ENCODE data around the gene MTX1.
"Not testable (repeated sequence)": the region's sequence is repeated elsewhere in the genome, so short reads cannot be mapped to it uniquely, and the experiment has no call there.

The MTX1 gene

DNA sequence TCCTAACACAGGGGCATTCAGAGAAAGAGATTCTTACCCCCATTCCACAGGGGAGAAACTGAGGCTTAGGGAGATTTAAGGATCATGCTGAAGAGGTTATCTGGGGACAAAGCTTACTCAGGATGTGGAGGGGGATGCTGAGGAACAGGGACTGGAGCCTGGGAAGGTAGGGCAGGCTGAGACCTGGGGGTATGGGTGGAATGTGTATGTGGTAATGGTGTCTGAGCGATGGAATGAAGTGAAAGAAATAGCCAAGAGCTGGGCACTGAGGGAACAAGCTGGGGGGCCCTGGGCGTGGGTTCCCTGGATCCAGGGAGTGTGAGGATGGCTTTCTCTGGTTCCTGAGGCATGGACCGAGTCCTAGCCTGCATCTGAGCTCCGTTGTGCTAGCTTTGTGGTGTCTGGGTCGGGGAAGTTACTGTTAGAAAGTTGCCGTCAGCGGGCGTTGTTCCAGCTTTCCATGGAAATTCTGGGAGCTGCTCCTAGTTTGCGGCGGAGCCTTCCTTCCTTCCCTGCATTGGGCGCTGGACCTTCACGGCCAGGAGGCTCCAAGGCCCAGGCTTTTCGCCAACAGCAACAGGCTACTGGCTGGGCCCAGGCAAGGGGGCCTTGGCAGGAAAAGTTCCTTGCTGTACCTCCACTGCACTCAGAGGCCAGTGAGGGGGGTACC lies 3.0 kb downstream of the MTX1 start:
- not testable (repeated sequence) for DNase-seq (ENCODE audit: low read depth, low spot score); H3K4me1 ChIP-seq (ENCODE audit: control insufficient read depth, insufficient read depth, low read length); H3K27ac ChIP-seq (ENCODE audit: low read length); H3K27me3 ChIP-seq (ENCODE audit: control insufficient read depth, insufficient read depth, low read length); H3K4me3 ChIP-seq (ENCODE audit: low read length); H3K9me3 ChIP-seq (ENCODE audit: control insufficient read depth, insufficient read depth, low read length); H3K36me3 ChIP-seq (ENCODE audit: control insufficient read depth, insufficient read depth, low read length)
- no CpG with 5 or more reads among the region's 13 CpGs for WGBS (ENCODE audit: insufficient coverage, insufficient read length)

DNA sequence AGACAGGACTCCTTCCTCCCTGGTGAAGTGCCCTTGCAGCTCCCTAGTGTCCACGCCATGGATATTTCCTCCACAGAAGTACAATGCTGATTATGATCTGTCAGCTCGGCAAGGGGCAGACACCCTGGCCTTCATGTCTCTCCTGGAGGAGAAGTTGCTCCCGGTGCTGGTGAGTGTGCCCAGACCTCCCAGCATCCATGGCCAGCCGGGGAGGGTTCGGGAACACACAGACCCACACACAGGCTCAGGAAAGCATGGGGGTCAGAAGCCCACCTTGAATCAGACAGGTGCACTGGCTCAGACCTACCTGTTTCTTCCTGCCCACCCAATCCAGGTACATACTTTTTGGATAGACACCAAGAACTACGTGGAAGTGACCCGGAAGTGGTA lies 3.6 kb downstream of the MTX1 start:
- H3K4me3 ChIP-seq (ENCODE audit: low read length); H3K36me3 ChIP-seq (ENCODE audit: control insufficient read depth, insufficient read depth, low read length); H3K9me3 ChIP-seq (ENCODE audit: control insufficient read depth, insufficient read depth, low read length); H3K4me1 ChIP-seq (ENCODE audit: control insufficient read depth, insufficient read depth, low read length); H3K27me3 ChIP-seq (ENCODE audit: control insufficient read depth, insufficient read depth, low read length); H3K27ac ChIP-seq (ENCODE audit: low read length); DNase-seq (ENCODE audit: low read depth, low spot score): not testable (repeated sequence)
- WGBS (ENCODE audit: insufficient coverage, insufficient read length) = no CpG with 5 or more reads among the region's 7 CpGs

DNA sequence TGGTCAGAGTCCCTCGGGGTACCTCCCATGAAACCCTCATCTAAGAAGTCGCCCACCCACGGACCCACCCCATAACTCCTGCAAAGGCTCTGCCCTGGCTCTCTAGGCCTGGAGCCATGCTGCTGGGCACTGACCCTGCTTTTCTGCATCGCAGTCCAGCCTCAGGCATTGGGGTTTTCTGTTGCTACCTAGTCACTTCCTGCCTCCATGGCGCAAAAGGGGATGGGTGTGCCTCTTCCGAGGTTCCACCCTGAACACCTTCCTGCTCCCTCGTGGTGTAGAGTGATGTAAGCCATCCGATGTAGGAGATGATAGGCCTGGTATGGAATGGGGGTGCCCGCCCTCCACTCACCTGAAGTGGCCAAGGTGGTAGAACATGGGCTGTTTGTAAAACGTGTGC lies 6.2 kb downstream of the MTX1 start:
- not testable (repeated sequence) for DNase-seq (ENCODE audit: low read depth, low spot score); H3K27me3 ChIP-seq (ENCODE audit: control insufficient read depth, insufficient read depth, low read length); H3K36me3 ChIP-seq (ENCODE audit: control insufficient read depth, insufficient read depth, low read length); H3K4me3 ChIP-seq (ENCODE audit: low read length); H3K4me1 ChIP-seq (ENCODE audit: control insufficient read depth, insufficient read depth, low read length); H3K9me3 ChIP-seq (ENCODE audit: control insufficient read depth, insufficient read depth, low read length); H3K27ac ChIP-seq (ENCODE audit: low read length)
- WGBS (ENCODE audit: insufficient coverage, insufficient read length) = no CpG with 5 or more reads among the region's 10 CpGs

DNA sequence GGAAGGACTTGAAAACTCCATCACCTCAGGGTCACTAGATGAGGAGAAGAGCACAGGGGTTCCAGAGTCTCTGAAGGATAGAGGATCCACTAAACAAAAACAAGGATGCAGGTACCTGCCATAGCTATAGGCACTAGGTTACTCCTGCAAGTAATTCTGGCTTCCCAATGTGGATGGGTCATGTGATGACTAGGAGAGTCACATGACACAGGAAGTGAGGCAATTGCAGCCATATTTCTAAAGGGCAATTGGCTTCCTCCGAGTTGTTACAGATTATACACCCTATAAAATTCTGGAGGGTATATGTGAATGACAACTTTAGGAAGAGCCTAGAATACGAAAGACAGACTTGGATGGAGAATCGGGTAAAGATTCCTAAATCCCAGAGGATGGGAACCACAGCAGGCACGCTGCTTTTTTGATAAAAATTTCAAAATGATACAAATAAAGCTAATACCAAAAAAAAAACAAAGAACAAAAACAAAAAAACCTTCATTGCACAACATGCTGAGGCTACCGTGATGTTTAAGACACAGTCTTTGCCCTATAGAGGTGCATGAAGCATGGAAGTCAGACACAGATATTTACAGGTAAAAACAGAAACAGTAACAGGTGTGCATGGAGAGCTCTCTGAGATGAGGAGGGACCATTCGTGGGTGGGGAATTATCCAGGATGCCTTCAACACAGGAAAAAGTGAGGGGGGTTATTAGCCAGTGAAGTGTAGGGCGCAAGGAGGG lies 10.5 kb downstream of the MTX1 start:
- WGBS (ENCODE audit: insufficient coverage, insufficient read length) = no CpG with 5 or more reads among the region's 7 CpGs
- Histone ChIP-seq H3K36me3 (ENCODE audit: control insufficient read depth, insufficient read depth, low read length) (no peaks in the 10 kb centered on the region), H3K4me3 (ENCODE audit: low read length) (no peak overlapping the region), H3K27me3 (ENCODE audit: control insufficient read depth, insufficient read depth, low read length) (no peaks in the 10 kb centered on the region), H3K9me3 (ENCODE audit: control insufficient read depth, insufficient read depth, low read length) (no peaks in the 10 kb centered on the region), H3K4me1 (ENCODE audit: control insufficient read depth, insufficient read depth, low read length) (no peaks in the 10 kb centered on the region), H3K27ac (ENCODE audit: low read length) (no peak overlapping the region)
- no peak for DNase-seq (ENCODE audit: low read depth, low spot score)

DNA sequence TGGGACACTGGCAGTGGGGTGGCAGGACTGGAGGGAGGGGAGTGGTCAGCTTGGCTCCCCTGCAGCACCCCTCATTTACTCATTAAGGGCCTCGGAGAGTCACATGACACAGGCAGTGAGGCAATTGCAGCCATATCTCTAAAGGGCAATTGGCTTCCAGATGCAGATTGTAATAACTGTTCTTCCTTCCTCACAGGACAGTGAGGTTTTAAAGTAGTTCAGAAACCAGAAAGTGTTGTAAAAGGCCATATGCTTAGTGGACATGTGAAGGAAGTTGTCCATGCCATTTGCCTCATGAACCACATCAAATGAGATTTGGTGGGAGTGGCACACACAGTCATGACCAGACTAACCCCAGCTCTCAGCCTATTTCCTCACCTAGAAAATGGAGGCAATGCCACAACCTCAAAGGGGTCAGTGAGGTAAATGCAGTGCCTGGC lies 11.1 kb downstream of the MTX1 start:
- WGBS (ENCODE audit: insufficient coverage, insufficient read length) = no CpG with 5 or more reads among the region's 1 CpG
- no peaks in the 10 kb centered on the region for H3K27me3 ChIP-seq (ENCODE audit: control insufficient read depth, insufficient read depth, low read length)
- H3K4me1 ChIP-seq (ENCODE audit: control insufficient read depth, insufficient read depth, low read length) = no peaks in the 10 kb centered on the region
- no peaks in the 10 kb centered on the region for H3K9me3 ChIP-seq (ENCODE audit: control insufficient read depth, insufficient read depth, low read length)
- H3K4me3 ChIP-seq (ENCODE audit: low read length) = no peak overlapping the region
- H3K27ac ChIP-seq (ENCODE audit: low read length) = no peak overlapping the region
- no peak for DNase-seq (ENCODE audit: low read depth, low spot score)
- no peaks in the 10 kb centered on the region for H3K36me3 ChIP-seq (ENCODE audit: control insufficient read depth, insufficient read depth, low read length)

DNA sequence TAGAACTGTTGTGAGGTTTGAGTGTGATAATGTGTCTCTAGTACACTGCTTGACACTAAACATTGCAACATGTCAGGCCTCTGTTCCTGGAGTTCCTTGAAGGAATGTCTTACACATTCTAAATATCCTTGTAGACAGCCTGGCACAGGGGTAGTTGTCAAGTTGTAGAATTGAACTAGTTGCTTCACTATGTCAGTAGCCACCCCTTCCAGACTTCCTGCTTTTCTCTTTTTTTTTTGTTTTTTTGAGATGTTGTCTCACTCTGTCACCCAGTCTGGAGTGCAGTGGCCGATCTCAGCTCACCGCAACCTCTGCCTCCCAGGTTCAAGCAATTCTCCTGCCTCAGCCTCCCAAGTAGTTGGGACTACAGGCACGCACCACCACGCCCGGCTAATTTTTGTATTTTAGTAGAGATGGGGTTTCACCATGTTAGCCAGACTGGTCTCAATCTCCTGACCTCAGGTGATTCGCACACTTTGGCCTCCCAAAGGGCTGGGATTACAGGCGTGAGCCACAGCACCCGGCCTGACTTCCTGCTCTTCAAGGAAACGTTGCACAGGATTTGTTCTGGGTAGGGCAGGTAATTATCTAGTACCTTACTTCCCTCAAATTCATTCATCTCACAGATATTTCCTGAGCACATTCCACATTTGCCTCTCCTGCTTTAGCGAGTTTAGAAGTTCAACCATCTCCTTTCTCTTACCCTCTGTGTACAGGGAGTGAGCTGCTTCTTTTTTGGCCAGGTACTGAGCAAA lies 11.9 kb downstream of the MTX1 start:
- not testable (repeated sequence) for DNase-seq (ENCODE audit: low read depth, low spot score); H3K27ac ChIP-seq (ENCODE audit: low read length); H3K4me1 ChIP-seq (ENCODE audit: control insufficient read depth, insufficient read depth, low read length); H3K27me3 ChIP-seq (ENCODE audit: control insufficient read depth, insufficient read depth, low read length); H3K36me3 ChIP-seq (ENCODE audit: control insufficient read depth, insufficient read depth, low read length); H3K4me3 ChIP-seq (ENCODE audit: low read length); H3K9me3 ChIP-seq (ENCODE audit: control insufficient read depth, insufficient read depth, low read length)
- WGBS (ENCODE audit: insufficient coverage, insufficient read length) = no CpG with 5 or more reads among the region's 10 CpGs

DNA sequence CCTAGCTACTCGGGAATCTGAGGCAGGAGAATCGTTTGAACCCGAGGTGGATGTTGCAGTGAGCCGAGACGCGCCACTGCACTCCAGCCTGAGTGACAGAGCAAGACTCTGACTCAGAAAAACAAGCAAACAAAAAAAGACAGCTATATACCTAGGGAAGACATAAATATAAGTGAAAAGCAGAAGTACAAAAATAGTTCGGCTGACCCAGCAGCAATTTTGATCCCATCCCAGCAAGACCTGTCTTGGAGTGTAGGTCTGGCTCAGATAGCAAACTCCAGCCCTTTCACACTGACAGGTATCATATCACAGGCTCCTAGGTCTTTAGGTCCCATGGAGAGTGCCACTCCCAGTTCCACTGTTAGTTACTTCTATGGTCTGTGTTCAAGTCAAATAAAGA lies 14.6 kb downstream of the MTX1 start:
- no peaks in the 10 kb centered on the region for H3K36me3 ChIP-seq (ENCODE audit: control insufficient read depth, insufficient read depth, low read length)
- peaks cover 3% of the 10 kb centered on the region for H3K4me1 ChIP-seq (ENCODE audit: control insufficient read depth, insufficient read depth, low read length)
- H3K27me3 ChIP-seq (ENCODE audit: control insufficient read depth, insufficient read depth, low read length) = no peaks in the 10 kb centered on the region
- no peak overlapping the region for H3K27ac ChIP-seq (ENCODE audit: low read length)
- no CpG with 5 or more reads among the region's 7 CpGs for WGBS (ENCODE audit: insufficient coverage, insufficient read length)
- no peak for DNase-seq (ENCODE audit: low read depth, low spot score)
- no peak overlapping the region for H3K4me3 ChIP-seq (ENCODE audit: low read length)
- no peaks in the 10 kb centered on the region for H3K9me3 ChIP-seq (ENCODE audit: control insufficient read depth, insufficient read depth, low read length)

DNA sequence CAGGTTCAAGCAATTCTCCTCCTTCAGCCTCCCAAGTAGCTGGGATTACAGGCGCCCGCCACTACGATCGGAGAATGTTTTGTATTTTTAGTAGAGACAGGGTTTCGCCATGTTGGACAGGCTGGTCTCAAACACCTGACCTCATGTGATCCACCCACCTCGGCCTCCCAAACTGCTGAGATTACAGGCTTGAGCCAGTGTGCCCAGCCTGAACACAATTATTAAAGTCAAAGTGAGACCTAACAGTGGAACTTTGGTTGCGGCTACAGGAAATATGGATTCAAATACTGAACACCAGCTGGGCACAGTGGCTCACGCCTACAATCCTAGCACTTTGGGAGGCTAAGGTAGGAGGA lies 16.9 kb downstream of the MTX1 start:
- not testable (repeated sequence) for H3K27me3 ChIP-seq (ENCODE audit: control insufficient read depth, insufficient read depth, low read length); H3K4me1 ChIP-seq (ENCODE audit: control insufficient read depth, insufficient read depth, low read length)
- no CpG with 5 or more reads among the region's 8 CpGs for WGBS (ENCODE audit: insufficient coverage, insufficient read length)

DNA sequence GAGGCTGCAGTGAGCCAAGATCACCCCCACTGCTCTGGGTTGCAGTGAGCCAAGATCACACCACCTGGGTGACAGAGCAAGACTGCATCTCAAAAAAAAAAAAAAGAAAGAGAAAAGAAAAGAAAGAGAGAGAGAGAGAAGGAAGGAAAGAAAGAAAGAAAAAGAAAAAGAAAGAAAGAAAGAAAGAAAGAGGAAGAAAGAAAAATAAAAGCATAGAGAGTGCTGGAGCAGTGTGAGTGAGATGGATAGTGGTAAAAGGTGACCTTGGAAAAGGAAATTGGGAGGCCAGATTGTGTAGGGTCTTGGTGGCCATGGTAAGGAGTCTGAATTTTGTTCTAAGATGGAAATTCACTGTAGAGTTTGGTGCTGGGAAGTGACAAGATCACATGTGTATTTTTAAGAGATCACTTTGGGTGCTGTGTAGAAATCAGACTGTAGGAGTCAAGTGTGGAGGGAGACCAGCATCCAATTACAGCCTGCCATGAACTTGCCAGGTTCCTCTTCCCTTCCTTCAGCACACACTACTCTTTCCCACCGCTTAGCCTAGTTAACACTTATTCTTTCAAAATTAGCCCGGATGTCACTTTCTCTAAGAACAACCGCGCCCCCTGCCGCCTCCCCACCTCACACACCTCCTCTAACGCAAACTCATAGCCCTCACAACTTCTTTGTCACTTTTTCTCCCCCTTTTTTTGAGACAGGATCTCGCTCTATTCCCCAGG lies 17.9 kb downstream of the MTX1 start:
- peak overlapping the region; percentile 93; the same call in 1 of the 2 replicates for H3K4me3 ChIP-seq (ENCODE audit: low read length)
- no CpG with 5 or more reads among the region's 7 CpGs for WGBS (ENCODE audit: insufficient coverage, insufficient read length)
- H3K4me1 ChIP-seq (ENCODE audit: control insufficient read depth, insufficient read depth, low read length) = peaks cover 3% of the 10 kb centered on the region
- H3K36me3 ChIP-seq (ENCODE audit: control insufficient read depth, insufficient read depth, low read length) = no peaks in the 10 kb centered on the region
- DNase-seq (ENCODE audit: low read depth, low spot score) = no peak
- H3K9me3 ChIP-seq (ENCODE audit: control insufficient read depth, insufficient read depth, low read length) = no peaks in the 10 kb centered on the region
- H3K27ac ChIP-seq (ENCODE audit: low read length) = no peak overlapping the region
- H3K27me3 ChIP-seq (ENCODE audit: control insufficient read depth, insufficient read depth, low read length) = no peaks in the 10 kb centered on the region

More for the DNA sequence above, 16.9 kb downstream of the MTX1 start:
- not testable (repeated sequence) for H3K27ac ChIP-seq (ENCODE audit: low read length); H3K9me3 ChIP-seq (ENCODE audit: control insufficient read depth, insufficient read depth, low read length); H3K36me3 ChIP-seq (ENCODE audit: control insufficient read depth, insufficient read depth, low read length); DNase-seq (ENCODE audit: low read depth, low spot score); H3K4me3 ChIP-seq (ENCODE audit: low read length)

DNA sequence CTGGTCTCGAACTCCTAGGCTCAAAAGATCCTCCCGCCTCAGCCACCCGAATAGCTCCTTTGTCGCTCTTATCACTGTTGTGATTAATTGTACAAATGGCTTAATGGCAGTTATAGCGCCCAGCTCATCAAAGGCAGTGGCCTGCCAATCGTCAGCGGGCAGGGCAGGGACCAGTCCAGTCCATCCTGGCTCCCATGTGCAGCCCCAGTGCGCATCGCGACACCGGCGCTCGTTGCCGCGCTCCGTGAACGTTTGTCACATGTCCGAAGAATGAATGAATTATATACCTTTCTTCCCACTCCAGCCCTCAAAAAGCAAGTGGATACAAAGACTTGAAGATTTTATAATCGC lies 18.4 kb downstream of the MTX1 start:
- H3K36me3 ChIP-seq (ENCODE audit: control insufficient read depth, insufficient read depth, low read length) = no peaks in the 10 kb centered on the region
- no peak overlapping the region for H3K27ac ChIP-seq (ENCODE audit: low read length)
- DNase-seq (ENCODE audit: low read depth, low spot score) = no peak
- peak overlapping the region; percentile 93 for H3K4me3 ChIP-seq (ENCODE audit: low read length)
- H3K27me3 ChIP-seq (ENCODE audit: control insufficient read depth, insufficient read depth, low read length) = no peaks in the 10 kb centered on the region
- no peaks in the 10 kb centered on the region for H3K9me3 ChIP-seq (ENCODE audit: control insufficient read depth, insufficient read depth, low read length)
- WGBS (ENCODE audit: insufficient coverage, insufficient read length) = no CpG with 5 or more reads among the region's 19 CpGs
- peaks cover 3% of the 10 kb centered on the region for H3K4me1 ChIP-seq (ENCODE audit: control insufficient read depth, insufficient read depth, low read length)

Data from iPS DF 6.9 (cell line).